Endodermal cell (in vitro differentiated cells): ENCODE measurements around the gene CAMK2D. TPM values are rescaled to one million over a fixed set of nuclear protein-coding genes. Genes with fewer than 3 reads are reported as not detected.

Experiments used
- DNase-seq: peaks from one replicate; pipeline ENCODE4 v3.0.0-alpha.2; 2017
- H3K27ac ChIP-seq: 2 replicates; pipeline ENCODE4 v1.5.1; 2013; ENCODE audit warnings: mild to moderate bottlenecking, low read depth, low read length, moderate library complexity
- H3K27me3 ChIP-seq: 2 replicates; pipeline ENCODE4 v1.6.1; 2013; ENCODE audit warnings: mild to moderate bottlenecking, low read length, moderate library complexity; ENCODE audit not compliant: insufficient read depth, control insufficient read depth, poor library complexity, severe bottlenecking
- H3K36me3 ChIP-seq: 2 replicates; pipeline ENCODE4 v1.7.0; 2013; ENCODE audit warnings: mild to moderate bottlenecking, low read length, moderate library complexity; ENCODE audit not compliant: control insufficient read depth, insufficient read depth
- H3K4me1 ChIP-seq: one replicate; pipeline ENCODE4 v1.7.0; 2013; ENCODE audit warnings: low read length; ENCODE audit not compliant: control insufficient read depth, insufficient read depth
- H3K4me3 ChIP-seq: 2 replicates; pipeline ENCODE4 v1.5.1; 2013; ENCODE audit warnings: mild to moderate bottlenecking, low read length, moderate library complexity
- H3K9ac ChIP-seq: 2 replicates; pipeline ENCODE4 v1.6.1; 2013; ENCODE audit warnings: mild to moderate bottlenecking, low read length, moderate library complexity; ENCODE audit not compliant: poor library complexity, severe bottlenecking; ENCODE audit errors: extremely low read depth
- H3K9me3 ChIP-seq: 2 replicates; pipeline ENCODE4 v1.6.1; 2013; ENCODE audit warnings: mild to moderate bottlenecking, low read length, moderate library complexity; ENCODE audit not compliant: control insufficient read depth
- H3K27ac Mint-ChIP-seq: 2 replicates; pipeline ENCODE4 v1.8.0; 2020; ENCODE audit warnings: mixed read lengths
- H3K27me3 Mint-ChIP-seq: 2 replicates; pipeline ENCODE4 v1.8.0; 2021; ENCODE audit warnings: mild to moderate bottlenecking, mixed read lengths; ENCODE audit not compliant: insufficient read depth
- H3K36me3 Mint-ChIP-seq: 2 replicates; pipeline ENCODE4 v1.8.0; 2020; ENCODE audit warnings: low read depth, mixed read lengths
- H3K4me1 Mint-ChIP-seq: 2 replicates; pipeline ENCODE4 v1.8.0; 2020; ENCODE audit warnings: mixed read lengths
- H3K4me3 Mint-ChIP-seq: 2 replicates; pipeline ENCODE4 v1.8.0; 2020; ENCODE audit warnings: mild to moderate bottlenecking, moderate library complexity, mixed read lengths
- H3K9me3 Mint-ChIP-seq: 2 replicates; pipeline ENCODE4 v1.8.0; 2020; ENCODE audit warnings: mild to moderate bottlenecking, mixed read lengths
- CTCF ChIP-seq: fragments of 200-600 bp; sonication (generic); conservative IDR thresholded peaks from 2 replicates; pipeline ENCODE4 v1.5.0; 2021; ENCODE audit warnings: antibody characterized with exemption, mild to moderate bottlenecking
- WGBS, 2 experiments: methylation state at CpG; one replicate each; pipeline versions ENCODE4 v1.1.5 to v1.1.7; 2013; ENCODE audit warnings: missing lambda C conversion rate in 2 of 2, mixed read lengths in 1 of 2; ENCODE audit not compliant: insufficient coverage in 1 of 2, insufficient read length in 1 of 2; 5-methylcytosine and 5-hydroxymethylcytosine counted together
- total RNA-seq, 2 donors: library from RNA; stranded (reverse); fragmentation: NEBNext Ultra II Directional in 1 of 2; extraction: Animal tissue kit (Norgen Biotek cat#: 25700) in 1 of 2; gene quantifications; 2 replicates in 1 of 2; 3 replicates in 1 of 2; pipeline ENCODE4 v1.2.1, GENCODE V29; 2021

CAMK2D gene
- total RNA-seq, 2 donors from 2014 or later, result 91.1 to 120 TPM

- no peaks in the 10 kb centered on the region for H3K27me3 ChIP-seq
- TF ChIP-seq CTCF, result no peak
- no peaks in the 10 kb centered on the region for H3K4me1 ChIP-seq
- DNase-seq, result no peak
- no peak overlapping the region for H3K4me3 Mint-ChIP-seq
- H3K36me3 ChIP-seq, result no peaks in the 10 kb centered on the region
- no peak overlapping the region for H3K27ac ChIP-seq
- no peak overlapping the region for H3K27ac Mint-ChIP-seq
- H3K4me3 ChIP-seq, result no peak overlapping the region
- peaks cover 11% of the 10 kb centered on the region for H3K4me1 Mint-ChIP-seq
- peaks cover 4% of the 10 kb centered on the region for H3K36me3 Mint-ChIP-seq
- no peaks in the 10 kb centered on the region for H3K9me3 Mint-ChIP-seq
- no peak overlapping the region for H3K9ac ChIP-seq
- WGBS, 2 experiments, result 94% methylated on average over 1 of the region's 1 CpG; no CpG with 5 or more reads in 1 of the 2 experiments
- H3K9me3 ChIP-seq, result no peaks in the 10 kb centered on the region
- H3K27me3 Mint-ChIP-seq, result no peaks in the 10 kb centered on the region
These were observed 182.2 kb downstream of the CAMK2D start for GRCh38 chr4:113579360-113579759.

DNA sequence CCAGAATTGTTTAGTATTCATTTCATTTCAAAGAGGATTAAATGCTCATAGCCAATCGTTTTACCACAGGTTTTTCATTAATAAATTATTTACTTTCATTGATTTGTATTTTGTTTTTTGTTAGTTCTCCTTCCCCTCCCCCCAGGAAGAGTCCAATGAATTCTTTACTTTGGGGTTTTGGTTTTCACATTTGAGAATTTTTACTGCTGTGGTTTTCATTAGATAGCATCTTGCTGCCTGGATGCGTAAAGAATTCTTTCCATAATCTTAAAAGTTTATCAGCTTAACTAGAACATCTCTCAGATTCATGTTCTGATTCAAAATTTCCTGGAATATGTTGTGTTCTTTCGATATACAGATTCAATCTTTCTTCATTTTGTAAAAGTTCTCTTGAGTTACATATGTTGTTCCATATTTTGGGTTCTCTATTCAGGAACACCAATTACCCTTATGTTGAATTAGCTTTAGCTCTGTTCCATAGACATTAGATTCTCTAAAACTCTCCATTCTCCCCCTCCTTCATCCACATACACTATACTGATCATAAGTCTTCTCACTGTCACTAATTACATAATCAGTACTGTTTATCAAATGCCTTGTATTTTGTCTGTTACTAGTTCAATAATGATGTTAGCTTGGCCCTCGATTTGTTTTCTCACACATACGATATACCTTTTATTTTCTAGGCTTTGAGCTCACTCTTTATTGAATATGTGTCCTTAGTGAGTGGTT, 184.4 kb downstream of the CAMK2D start:
- Mint-ChIP-seq H3K4me1 (no peaks in the 10 kb centered on the region), H3K4me3 (no peak overlapping the region), H3K27me3 (no peaks in the 10 kb centered on the region), H3K36me3 (peaks cover 15% of the 10 kb centered on the region), H3K9me3 (no peaks in the 10 kb centered on the region), H3K27ac (no peak overlapping the region)
- Histone ChIP-seq H3K27me3 (no peaks in the 10 kb centered on the region), H3K4me1 (no peaks in the 10 kb centered on the region), H3K27ac (no peak overlapping the region), H3K9me3 (peaks cover 6% of the 10 kb centered on the region), H3K4me3 (no peak overlapping the region), H3K9ac (no peak overlapping the region), H3K36me3 (no peaks in the 10 kb centered on the region)
- TF ChIP-seq CTCF, result no peak
- DNase-seq, result no peak
- WGBS, 2 experiments, result 92% methylated on average over 4 of the region's 5 CpGs; no CpG with 5 or more reads in 1 of the 2 experiments

GRCh38 chr4:113575401-113575800, 186.1 kb downstream of the CAMK2D start:
- TF ChIP-seq CTCF, result no peak
- Mint-ChIP-seq H3K36me3 (peaks cover 15% of the 10 kb centered on the region), H3K27ac (no peak overlapping the region), H3K4me3 (no peak overlapping the region), H3K9me3 (no peaks in the 10 kb centered on the region), H3K27me3 (no peaks in the 10 kb centered on the region), H3K4me1 (no peaks in the 10 kb centered on the region)
- Histone ChIP-seq H3K9ac (no peak overlapping the region), H3K36me3 (no peaks in the 10 kb centered on the region), H3K4me3 (no peak overlapping the region), H3K27me3 (no peaks in the 10 kb centered on the region), H3K27ac (no peak overlapping the region), H3K4me1 (no peaks in the 10 kb centered on the region), H3K9me3 (peaks cover 6% of the 10 kb centered on the region)
- 91 to 100% methylated on average over 1 to 2 of the region's 2 CpGs for WGBS, 2 experiments
- DNase-seq, result no peak
